ENCODE data around the gene FAM111B.

GRCh38 chr11:59079086-59079485 is 28.0 kb upstream of the FAM111B start:
- TF ChIP-seq CTCF (IDR thresholded peaks at IDR 0.05; ENCODE audit: low read depth, low read length, missing input control) (no peak), MAX (IDR thresholded peaks at IDR 0.05) (no peak), FOXA1 (IDR thresholded peaks at IDR 0.05) (no peak), GABPA (IDR thresholded peaks at IDR 0.05 in 1 of 2, conservative IDR thresholded peaks at IDR 0.05 in 1 of 2) (no peak), REST (IDR thresholded peaks at IDR 0.05) (no peak), EGR1 (IDR thresholded peaks at IDR 0.05; ENCODE audit: low read depth in 2 of 2) (no peak), RAD21 (IDR thresholded peaks at IDR 0.05) (no peak), JUND (IDR thresholded peaks at IDR 0.05) (no peak)

Data from liver (tissue), 3 donors.